ENCODE measurements around the gene PRMT3.
"Not testable (repeated sequence)": the region's sequence is repeated elsewhere in the genome, so short reads cannot be mapped to it uniquely, and the experiment has no call there.

PRMT3 gene

GRCh38 chr11:20511982-20512381 lies 124.5 kb downstream of the PRMT3 start:
- no peak for DNase-seq (ENCODE audit: low read depth, low spot score)

DNA sequence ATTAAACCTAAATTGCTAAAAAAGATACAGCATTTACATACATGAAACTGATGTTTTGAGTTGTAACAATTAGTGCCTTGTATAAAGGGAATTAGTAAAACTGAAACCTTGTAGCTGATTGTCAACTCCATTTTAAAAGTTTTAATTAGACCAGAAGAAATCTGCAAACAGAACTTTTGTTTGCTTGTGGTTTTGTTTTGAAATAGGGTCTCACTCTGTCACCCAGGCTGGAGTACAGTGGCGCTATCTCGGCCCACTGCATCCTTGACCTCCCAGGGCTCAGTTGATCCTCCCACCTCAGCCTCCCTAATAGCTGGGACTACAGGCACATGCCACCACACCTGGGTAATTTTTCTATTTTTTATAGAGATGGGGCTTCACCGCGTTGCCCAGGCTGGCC lies 125.4 kb downstream of the PRMT3 start:
- no peak for DNase-seq (ENCODE audit: low read depth, low spot score)

DNA sequence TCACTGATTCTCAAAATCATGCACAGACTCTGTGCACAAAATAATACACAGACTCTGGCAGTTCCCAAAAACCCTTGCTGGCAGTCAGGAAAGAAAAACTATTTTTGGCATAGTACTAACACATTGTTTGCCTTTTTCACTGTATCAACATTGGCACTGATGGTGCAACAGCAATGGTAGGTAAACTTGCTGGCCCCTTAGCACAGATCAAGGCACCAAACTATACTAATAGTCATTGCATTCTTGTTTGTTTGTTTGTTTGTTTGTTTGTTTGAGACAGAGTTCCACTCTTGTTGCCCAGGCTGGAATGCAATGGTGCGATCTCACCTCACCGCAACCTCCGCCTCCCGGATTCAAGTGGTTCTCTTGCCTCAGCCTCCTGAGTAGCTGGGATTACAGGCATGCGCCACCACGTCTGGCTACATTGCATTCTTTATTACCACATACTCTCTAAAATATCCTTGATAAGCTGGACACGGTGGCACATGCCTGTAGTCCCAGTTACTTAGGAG lies 130.9 kb downstream of the PRMT3 start:
- DNase-seq (ENCODE audit: low read depth, low spot score): no peak

DNA sequence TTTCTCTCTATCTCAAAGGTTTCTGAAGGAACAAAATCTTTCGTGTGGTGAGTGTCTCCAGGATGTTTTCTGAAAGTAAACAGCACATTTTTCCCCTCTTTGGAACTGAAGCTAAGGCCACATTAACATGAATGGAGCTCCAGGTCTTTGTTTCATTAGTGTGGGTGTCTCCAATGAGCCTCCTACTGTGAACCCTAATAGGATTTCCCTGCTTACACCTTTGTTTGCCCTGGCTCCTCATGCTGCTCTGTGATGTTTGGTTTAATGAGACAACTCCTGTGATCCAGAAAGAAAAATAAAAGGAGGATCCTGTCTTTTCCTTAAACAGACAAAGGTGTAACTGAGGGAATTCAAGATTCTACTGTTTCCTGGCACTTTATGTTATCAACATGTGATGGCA lies 135.0 kb downstream of the PRMT3 start:
- DNase-seq (ENCODE audit: low read depth, low spot score): no peak

DNA sequence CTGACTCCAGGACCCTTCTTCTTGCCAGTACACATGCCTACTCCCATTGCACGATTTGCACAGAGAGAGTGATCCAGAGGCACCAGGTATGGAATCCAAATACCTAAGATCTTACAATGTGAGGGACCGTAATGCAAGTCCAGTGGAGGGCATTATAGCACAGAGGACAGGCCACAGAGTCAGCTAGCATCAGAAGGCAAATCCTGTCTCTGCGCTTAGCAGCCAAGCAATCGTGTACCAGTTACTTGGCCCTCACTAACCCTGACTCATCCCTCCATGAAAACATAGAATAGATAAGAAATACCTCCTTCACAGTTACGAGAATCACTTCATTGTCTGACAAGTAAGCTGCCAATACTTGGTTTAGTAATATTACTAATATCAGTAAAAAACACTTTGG lies 142.2 kb downstream of the PRMT3 start:
- DNase-seq (ENCODE audit: low read depth, low spot score): no peak

DNA sequence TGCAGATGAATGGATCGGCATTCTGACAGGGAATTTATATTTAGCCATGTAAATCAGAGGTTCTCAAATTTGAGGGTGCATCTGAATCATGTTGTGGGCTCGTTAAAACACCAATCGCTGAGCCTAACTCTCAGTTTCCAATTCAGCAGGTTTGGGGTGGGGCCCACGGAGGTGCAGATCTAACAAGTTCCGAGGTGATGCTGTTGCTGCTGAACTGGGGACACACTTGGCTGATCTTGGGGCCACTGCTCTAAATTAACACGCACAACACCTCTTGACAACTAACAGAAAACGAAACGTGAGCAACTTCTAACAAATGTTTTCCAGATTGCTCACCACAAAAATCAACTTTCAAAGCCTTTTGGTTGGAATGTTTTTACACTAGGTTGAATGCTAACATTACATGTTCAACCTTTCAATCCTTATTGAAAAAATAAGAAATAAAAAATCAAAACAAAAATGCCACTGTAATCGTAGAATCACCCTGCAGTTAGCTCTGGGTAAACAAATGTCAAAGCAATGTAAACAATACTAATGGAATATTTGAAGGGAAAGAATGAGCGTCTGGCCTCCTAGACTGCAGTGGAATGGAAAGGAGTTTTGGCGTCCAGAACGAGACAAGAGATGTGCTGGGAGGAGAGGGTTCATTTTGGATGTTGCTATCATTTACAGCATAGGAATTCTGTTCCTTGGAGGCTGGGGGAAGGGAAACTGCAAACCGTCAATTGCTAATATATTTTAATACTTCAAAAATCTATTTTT lies 143.6 kb downstream of the PRMT3 start:
- DNase-seq (ENCODE audit: low read depth, low spot score): no peak

GRCh38 chr11:20535271-20535881 lies 147.9 kb downstream of the PRMT3 start:
- no peak for DNase-seq (ENCODE audit: low read depth, low spot score)

GRCh38 chr11:20536365-20536764 lies 148.8 kb downstream of the PRMT3 start:
- no peak for DNase-seq (ENCODE audit: low read depth, low spot score)

GRCh38 chr11:20536784-20537183 lies 149.3 kb downstream of the PRMT3 start:
- no peak for DNase-seq (ENCODE audit: low read depth, low spot score)

- no peak for DNase-seq (ENCODE audit: low read depth, low spot score)
Observed at GRCh38 chr11:20541503-20541902, 154.0 kb downstream of the PRMT3 start.

GRCh38 chr11:20544603-20545237 lies 157.2 kb downstream of the PRMT3 start:
- no peak for DNase-seq (ENCODE audit: low read depth, low spot score)

DNA sequence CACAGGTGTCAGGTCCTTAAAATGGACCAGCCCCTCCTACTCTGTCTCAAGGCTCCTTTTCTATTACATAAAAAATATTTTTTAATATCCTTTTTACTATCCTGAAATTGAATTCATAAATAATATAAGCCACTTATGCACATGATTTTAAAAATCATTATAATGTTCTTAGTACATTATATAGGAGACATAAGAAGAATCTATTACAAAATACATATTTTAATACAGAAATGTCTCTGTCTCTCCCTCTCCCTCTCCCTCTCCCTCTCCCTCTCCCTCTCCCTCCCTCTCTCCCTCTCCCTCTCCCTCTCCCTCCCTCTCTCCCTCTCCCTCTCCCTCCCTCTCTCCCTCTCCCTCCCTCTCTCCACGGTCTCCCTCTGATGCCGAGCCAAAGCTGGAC lies 159.9 kb downstream of the PRMT3 start:
- DNase-seq (ENCODE audit: low read depth, low spot score): no peak

DNA sequence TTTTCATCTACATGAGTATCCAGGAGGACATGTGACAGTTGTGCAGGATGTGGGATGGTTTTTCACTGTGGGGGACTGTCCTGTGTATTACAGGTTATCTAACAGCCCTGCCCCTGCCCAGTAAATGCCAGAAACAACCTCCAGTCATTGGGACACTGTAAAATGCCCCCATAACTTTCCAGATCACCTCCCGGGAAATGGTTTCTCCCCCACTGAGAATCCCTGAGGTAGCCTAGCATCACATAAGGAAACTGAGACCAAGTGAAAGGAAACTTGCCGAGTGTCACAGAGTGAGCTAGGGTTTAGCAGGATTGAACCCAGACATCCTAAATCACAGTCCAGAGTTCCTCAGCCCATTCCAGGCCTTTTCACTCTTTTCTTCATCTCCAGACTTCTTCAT lies 163.6 kb downstream of the PRMT3 start:
- no peak for DNase-seq (ENCODE audit: low read depth, low spot score)

DNA sequence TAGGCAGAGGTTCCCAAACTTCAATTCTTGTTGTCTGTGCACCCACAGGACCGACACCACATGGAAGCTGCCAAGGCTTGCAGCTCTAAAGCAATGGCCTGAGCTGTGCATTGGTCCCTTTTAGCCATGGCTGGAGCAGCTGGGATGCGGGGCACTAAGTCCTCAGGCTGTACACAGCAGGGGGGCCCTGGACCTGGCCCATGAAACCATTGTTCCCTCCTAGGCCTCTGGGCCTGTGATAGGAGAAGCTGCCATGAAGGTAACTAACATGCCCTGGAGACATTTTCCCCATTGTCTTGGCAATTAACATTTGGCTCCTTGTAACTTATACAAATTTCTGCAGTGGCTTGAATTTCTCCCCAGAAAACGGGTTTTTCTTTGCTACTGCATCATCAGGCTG lies 168.3 kb downstream of the PRMT3 start:
- no peak for DNase-seq (ENCODE audit: low read depth, low spot score)

DNA sequence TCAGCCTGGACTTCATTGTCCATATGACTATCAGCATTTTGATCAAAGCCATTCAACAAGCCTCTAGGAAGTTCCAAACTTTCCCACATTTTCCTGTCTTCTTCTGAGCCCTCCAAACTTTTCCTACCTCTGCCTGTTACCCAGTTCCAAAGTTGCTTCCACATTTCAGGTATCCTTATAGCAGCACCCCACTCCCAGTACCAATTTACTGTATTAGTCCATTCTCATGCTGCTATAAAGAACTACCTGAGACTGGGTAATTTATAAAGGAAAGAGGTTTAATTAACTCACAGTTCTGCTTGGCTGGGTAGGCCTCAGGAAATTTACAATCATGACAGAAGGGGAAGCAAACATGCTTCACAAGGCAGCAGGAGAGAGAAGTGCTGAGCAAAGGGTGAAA lies 168.9 kb downstream of the PRMT3 start:
- DNase-seq (ENCODE audit: low read depth, low spot score): not testable (repeated sequence)

GRCh38 chr11:20558741-20559140 lies 171.2 kb downstream of the PRMT3 start:
- DNase-seq (ENCODE audit: low read depth, low spot score): no peak
